ENCODE results near the gene ADAMTS4.

ADAMTS4 gene

GRCh38 chr1:161145832-161146231, 53.0 kb downstream of the ADAMTS4 start:
- DNase-seq (ENCODE audit: low spot score): no peak

GRCh38 chr1:161140755-161141400, 58.0 kb downstream of the ADAMTS4 start:
- no peak for DNase-seq (ENCODE audit: low spot score)

- DNase-seq (ENCODE audit: low spot score): no peak
These were observed 59.1 kb downstream of the ADAMTS4 start for GRCh38 chr1:161139766-161140165.

GRCh38 chr1:161138431-161138830, 60.4 kb downstream of the ADAMTS4 start:
- DNase-seq (ENCODE audit: low spot score): no peak

GRCh38 chr1:161137881-161138280, 61.0 kb downstream of the ADAMTS4 start:
- DNase-seq (ENCODE audit: low spot score): no peak
